Stimulated activated CD8-positive, alpha-beta memory T cell treated with anti-CD3 and anti-CD28 coated beads, Interleukin-12 subunit alpha, Interleukin-12 subunit beta, amount 100 ng/mL, for 1 hour (primary cell): ENCODE results near the gene TXNRD2.
"Not testable (repeated sequence)": the region's sequence is repeated elsewhere in the genome, so short reads cannot be mapped to it uniquely, and the experiment has no call there.

ENCODE experiments used
- DNase-seq: peaks from one replicate; pipeline ENCODE4 v3.0.0-alpha.2; 2020; ENCODE audit warnings: low read depth

The TXNRD2 gene

DNA sequence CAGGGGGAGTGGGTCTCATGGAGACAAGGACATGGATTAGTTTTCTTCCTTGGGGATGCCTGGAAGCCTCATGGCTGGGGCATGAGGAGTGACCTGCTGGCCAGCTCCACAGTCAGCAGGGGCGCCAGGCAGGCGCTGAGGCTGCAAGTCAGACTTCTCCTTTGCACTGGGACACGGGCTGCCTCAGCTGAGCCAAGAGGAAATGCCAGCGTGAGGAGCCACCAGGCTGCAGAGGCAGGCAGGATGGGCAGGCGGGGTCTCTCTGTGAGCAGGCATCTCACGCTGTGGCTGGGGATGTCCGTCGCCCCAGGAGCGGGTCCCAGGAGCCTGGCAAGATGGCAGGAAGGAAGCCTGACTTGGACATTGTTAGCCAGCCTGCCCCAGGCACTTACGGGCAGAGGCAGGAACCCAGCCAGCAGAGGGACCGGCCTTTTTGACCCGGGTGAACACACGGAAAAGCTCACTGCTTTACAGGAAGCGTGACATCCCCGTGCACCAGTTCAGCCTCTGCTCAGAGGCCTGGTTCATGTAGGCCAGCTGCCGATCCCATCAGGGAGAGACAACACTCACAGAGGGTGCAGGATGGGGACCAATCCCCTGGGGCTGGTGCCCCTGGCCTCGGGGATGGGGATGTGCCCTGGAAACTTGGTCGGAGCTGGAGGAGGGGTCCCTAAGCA is 97.1 kb downstream of the TXNRD2 start:
- peak; percentile 7 for DNase-seq

- DNase-seq, result no peak
Measured at GRCh38 chr22:19843857-19844376, 97.7 kb downstream of the TXNRD2 start.

DNA sequence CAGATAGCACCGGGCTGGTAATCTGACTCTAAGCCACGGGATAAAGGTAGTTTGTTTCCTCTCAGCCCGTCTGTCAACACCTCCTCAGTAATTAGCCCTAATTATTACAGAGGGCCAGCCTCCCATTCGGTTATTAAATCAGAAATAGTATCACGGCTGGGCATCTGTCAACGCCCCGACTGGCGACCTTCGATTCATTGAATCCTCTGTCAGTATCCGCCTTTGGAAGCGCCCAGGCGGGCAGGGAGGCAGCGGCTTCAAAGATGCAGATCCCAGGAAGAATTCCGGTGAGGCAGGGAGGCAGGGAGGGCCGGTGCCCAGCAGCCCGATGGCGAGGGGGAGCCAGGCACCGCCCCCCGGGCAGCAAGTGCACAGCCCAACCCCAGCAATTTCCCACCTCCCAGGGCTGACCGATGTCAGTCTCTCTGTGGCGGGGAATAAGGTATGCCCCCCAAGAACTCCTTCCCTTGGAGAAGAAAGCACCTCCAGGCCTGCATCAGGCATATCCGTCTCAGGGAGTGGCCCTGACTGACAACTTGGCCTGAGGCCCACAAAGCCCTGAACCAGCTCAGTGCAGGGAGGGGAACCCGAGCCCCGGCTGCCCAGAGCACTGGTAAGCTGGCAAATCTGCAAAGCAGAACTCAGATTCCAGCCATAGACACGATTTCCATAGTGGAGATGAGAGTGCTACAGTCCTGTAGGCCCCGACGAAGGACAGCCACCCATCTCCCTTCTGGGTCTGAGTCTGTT is 98.3 kb downstream of the TXNRD2 start:
- DNase-seq, result no peak

DNA sequence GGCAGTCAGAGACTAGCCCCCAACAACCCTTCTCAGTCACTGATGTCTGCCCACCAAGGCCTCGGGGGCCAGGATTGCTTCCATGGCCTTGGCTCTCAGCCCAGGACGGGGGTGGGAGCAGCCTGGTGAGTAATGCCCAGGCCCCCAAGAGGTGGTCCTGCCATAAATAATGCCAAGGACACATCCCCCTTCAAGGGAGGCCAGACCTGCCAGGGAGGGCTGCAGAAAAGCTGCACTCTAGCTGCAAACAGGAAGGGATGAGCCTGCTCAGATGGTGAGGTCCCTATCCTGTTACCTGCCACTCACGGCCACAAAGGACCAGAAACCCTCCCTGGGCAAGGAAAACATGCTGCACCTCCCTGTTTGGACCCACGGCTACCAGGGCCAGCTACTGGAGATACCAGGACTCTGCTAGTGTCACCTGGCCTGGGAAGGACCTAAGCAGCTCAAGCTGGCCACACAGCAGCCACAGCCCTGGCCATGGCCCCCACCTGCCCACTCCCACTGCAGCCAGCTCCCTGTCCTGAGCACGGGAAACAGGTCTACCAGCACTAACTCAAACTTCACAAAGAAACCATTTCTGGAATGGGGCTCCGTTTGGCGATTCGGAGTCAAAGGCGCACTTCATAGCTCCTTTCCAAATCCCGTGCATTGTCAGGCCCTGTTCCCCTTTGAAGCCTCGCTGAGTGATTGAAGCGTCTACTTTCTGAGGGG is 99.1 kb downstream of the TXNRD2 start:
- no peak for DNase-seq

- DNase-seq, result no peak
Measured at GRCh38 chr22:19841641-19842392, 99.8 kb downstream of the TXNRD2 start.

DNA sequence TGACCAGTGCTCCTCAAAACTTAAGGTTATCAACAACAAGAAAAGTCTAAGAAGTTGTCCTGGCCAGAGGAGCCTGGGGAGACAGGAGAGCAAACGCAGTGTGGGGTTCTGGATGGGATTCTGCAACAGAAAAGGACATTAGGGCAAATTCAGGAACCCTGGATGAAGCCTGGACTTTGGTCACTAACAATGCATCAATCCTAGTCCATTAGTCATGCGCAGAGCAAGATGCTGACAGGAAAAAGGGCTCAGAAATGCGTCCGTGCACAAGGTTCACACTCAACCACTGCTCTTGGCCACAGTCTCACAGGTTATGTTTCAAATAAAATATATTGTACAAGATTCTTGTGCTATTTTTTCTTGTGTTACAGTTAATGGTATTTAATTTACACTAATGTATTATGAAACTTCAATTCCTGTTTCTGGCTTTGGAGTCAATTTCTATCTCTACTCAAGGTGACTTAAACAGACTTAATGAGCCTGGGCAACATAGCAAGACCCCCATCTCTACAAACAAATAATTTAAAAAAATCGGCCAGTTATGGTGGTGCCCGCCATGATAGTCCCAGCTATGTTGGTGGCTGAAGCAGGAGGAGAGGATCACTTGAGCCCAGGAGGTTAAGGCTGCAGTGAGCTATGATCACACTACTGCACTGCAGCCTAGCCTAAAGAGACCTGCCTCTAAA is 100.5 kb downstream of the TXNRD2 start:
- no peak for DNase-seq

- DNase-seq, result no peak
Measured at GRCh38 chr22:19840059-19840458, 101.6 kb downstream of the TXNRD2 start.

- DNase-seq, result no peak
Measured at GRCh38 chr22:19837915-19838314, 103.7 kb downstream of the TXNRD2 start.

GRCh38 chr22:19836512-19836911 is 105.1 kb downstream of the TXNRD2 start:
- no peak for DNase-seq

DNA sequence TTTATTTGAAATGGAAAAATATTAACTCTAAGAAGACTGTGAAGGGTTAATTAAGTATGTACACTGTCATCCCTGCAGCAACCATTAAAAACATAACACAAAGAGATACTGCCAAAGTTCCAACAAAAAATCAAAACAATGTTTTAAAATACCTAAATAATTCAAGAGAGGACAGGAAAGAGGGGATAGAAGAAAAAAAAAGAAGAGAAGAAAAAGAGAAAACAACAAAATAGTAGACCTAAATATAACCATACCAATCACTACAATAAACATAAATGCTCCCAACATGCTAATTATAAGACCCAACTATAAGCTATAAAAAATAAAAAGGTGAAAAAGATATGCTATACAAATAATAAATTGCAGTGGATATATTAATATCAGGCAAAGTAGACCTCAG is 107.0 kb downstream of the TXNRD2 start:
- no peak for DNase-seq

- not testable (repeated sequence) for DNase-seq
Measured at GRCh38 chr22:19833327-19833726, 108.3 kb downstream of the TXNRD2 start.

DNA sequence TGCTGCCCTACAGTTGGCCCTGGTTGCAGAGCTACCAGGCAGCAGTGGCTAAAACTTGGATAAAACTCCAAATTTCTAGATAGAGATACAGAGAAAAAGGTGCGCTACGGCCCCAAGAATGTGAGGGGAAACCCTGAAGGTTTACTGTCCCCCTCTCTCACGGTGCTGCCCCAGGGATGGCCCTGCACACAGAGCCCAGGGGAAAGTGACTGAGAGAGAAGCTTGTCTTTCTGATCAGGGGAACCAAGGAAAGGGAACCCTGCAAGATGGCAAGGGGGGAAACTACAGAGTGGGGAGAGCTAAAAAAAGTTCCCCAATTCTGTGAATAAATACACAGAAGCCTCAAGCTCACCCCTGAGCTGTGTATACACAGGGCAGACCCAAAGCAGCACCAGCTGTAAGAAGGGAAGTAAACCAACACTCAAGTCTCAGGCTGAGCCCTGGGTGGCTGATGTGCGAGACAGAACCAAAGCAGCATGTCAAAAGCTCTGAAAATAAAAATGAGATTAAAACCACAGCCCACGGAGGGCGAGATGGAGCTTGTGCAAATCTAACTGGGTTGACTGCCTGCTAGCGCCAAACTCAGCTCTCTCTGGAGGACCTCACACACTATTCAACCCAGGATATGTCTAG is 109.0 kb downstream of the TXNRD2 start:
- DNase-seq, result no peak

- DNase-seq, result not testable (repeated sequence)
Measured at GRCh38 chr22:19831979-19832378, 109.6 kb downstream of the TXNRD2 start.

DNA sequence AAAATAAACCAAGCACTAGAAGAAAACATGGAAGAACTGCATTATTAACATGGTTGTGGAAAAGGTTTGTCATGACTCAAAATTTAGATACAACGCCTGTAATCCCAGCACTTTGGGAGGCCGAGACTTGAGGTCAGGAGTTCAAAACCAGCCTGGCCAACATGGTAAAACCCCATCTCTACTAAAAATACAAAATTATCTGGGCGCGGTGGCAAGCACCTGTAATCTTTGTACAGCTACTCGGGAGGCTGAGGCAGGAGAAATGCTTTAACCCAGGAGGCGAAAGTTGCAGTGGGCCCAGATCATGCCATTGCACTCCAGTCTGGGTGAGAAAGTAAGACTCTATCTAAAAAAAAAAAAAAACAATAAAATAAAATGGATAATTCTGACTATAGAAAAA is 110.6 kb downstream of the TXNRD2 start:
- no peak for DNase-seq

- no peak for DNase-seq
Measured at GRCh38 chr22:19828035-19828401, 113.6 kb downstream of the TXNRD2 start.

- no peak for DNase-seq
Measured at GRCh38 chr22:19827341-19828034, 114.1 kb downstream of the TXNRD2 start.

DNA sequence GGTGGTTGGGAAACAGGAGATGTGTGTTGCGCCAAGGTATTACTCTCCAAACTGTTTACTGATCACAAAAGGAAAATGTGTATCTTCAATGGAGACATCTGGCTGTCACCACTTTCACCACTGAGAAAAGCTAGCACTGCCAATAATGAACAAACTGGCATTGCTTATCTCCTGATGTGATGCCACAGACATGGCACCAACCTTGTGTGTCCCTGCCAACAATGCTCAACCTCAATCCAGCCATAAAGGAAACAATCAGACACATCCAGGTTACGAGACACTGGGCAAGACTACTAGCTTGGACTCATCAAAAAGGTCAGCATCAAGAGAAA is 115.0 kb downstream of the TXNRD2 start:
- no peak for DNase-seq

DNA sequence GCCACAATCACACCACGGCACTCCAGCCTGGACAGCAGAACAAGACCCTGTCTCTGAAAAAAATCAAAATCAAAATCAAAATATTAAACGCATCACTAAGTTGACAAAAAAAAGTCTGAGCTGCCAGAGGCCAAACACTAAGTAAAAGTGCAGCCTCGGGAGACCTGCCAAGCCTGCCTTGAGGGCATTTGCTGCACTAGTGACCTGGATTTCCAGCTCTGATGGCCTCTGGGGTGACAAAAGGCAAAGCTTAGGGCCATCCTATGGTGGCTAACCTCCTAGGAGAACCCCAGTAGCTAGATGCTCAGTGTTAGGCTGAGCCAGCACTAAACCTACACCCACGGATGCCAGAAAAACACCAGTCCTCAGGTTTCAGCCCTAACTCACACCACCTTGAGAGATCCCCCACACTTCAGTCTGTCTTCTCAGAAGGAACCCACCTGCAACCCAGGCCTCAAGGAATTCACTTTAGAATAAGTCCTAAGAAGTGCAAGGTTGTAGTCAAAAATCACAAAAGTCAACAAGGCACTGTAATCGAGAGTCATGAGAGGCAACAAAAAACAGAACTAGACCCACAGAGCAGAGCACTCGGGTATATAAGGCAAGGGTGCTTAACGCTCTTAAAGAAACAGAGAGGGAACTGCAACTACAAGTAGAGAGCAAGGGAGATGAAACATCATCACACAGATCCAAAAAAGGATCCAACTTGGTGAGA is 115.6 kb downstream of the TXNRD2 start:
- no peak for DNase-seq
